ENCODE results near the gene ATXN7L1.

ATXN7L1 gene

DNA sequence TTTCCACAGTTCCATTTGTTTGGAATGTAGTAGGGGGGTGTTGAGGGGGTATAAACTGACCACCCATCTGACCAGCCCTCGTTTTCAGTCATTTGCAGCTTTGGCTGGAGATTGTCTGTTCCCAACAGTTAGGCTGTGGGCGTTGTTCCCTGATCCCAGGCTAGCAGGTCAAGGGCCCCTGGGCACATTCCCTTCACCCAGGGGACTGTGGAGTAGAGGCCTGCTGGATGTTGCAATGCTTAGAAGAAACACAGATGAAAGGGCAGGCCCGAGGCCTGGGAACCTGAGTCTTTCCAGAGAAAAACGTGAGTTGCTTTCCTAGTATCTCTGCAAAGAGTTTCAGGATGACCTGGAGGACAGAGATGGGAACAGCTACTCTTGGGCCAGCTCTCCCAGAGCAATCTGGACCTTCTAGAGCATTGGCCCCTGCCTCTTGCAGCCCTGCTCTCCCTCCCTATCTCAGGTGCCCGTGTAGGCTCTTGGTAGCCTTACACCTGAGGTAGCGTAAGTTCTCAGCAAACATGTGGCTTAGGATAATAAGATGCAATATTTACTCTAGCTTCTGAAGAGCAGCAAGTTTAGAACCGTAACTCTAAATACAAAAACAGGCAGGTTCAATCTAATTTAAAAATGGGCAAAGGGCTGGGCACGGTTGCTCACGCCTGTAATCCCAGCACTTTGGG lies 195.8 kb downstream of the ATXN7L1 start (continued):
- TF ChIP-seq, protein P1, sequence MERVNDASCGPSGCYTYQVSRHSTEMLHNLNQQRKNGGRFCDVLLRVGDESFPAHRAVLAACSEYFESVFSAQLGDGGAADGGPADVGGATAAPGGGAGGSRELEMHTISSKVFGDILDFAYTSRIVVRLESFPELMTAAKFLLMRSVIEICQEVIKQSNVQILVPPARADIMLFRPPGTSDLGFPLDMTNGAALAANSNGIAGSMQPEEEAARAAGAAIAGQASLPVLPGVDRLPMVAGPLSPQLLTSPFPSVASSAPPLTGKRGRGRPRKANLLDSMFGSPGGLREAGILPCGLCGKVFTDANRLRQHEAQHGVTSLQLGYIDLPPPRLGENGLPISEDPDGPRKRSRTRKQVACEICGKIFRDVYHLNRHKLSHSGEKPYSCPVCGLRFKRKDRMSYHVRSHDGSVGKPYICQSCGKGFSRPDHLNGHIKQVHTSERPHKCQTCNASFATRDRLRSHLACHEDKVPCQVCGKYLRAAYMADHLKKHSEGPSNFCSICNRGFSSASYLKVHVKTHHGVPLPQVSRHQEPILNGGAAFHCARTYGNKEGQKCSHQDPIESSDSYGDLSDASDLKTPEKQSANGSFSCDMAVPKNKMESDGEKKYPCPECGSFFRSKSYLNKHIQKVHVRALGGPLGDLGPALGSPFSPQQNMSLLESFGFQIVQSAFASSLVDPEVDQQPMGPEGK (tag by site-specific recombination; IDR thresholded peaks at IDR 0.05), result no peak
- TF ChIP-seq SP3 (tag by site-specific recombination; IDR thresholded peaks at IDR 0.05) (no peak), ZNF76 (tag by site-specific recombination; IDR thresholded peaks at IDR 0.05; ENCODE audit: borderline replicate concordance, low read depth) (no peak), ZSCAN23 (tag by site-specific recombination; IDR thresholded peaks at IDR 0.05) (no peak), ZNF324 (tag by site-specific recombination; IDR thresholded peaks at IDR 0.05) (no peak), ZNF843 (tag by site-specific recombination; IDR thresholded peaks at IDR 0.05) (no peak)

GRCh38 chr7:105678811-105679495 lies 197.4 kb downstream of the ATXN7L1 start:
- no peak overlapping the region for H3K4me3 ChIP-seq (ENCODE audit: low read depth, low read length)
- no peaks in the 10 kb centered on the region for H3K4me1 ChIP-seq (ENCODE audit: control insufficient read depth, insufficient read depth, low read length)
- no peak for TF ChIP-seq IKZF3 (tag by site-specific recombination; IDR thresholded peaks at IDR 0.05)
- TF ChIP-seq KLF9 (tag by site-specific recombination; IDR thresholded peaks at IDR 0.05; ENCODE audit: low read depth), result no peak
- TF ChIP-seq INSM2 (tag by site-specific recombination; IDR thresholded peaks at IDR 0.05), result no peak
- TF ChIP-seq ZNF600 (tag by site-specific recombination; IDR thresholded peaks at IDR 0.05), result peak; percentile 75
- no peak for TF ChIP-seq REPIN1 (tag by site-specific recombination; IDR thresholded peaks at IDR 0.05; ENCODE audit: low read depth)
- no peak for TF ChIP-seq ZNF549 (tag by site-specific recombination; IDR thresholded peaks at IDR 0.05)
- TF ChIP-seq ZNF433 (tag by site-specific recombination; IDR thresholded peaks at IDR 0.05; ENCODE audit: low read depth), result no peak
- TF ChIP-seq KLF7 (tag by site-specific recombination; IDR thresholded peaks at IDR 0.05; ENCODE audit: borderline replicate concordance), result no peak
- TF ChIP-seq ZNF843 (tag by site-specific recombination; IDR thresholded peaks at IDR 0.05), result no peak
- ChIA-PET CTCF (no interaction called here), POLR2A (no interaction called here)
- H3K36me3 ChIP-seq (ENCODE audit: control insufficient read depth in 2 of 2, insufficient read depth in 1 of 2, low read length in 2 of 2), result no peaks in the 10 kb centered on the region
- no peak overlapping the region for H3K27ac ChIP-seq (ENCODE audit: extremely low read depth, low read depth, low read length)
- H3K9me3 ChIP-seq (ENCODE audit: control insufficient read depth, insufficient read depth, low read depth, low read length), result no peaks in the 10 kb centered on the region

DNA sequence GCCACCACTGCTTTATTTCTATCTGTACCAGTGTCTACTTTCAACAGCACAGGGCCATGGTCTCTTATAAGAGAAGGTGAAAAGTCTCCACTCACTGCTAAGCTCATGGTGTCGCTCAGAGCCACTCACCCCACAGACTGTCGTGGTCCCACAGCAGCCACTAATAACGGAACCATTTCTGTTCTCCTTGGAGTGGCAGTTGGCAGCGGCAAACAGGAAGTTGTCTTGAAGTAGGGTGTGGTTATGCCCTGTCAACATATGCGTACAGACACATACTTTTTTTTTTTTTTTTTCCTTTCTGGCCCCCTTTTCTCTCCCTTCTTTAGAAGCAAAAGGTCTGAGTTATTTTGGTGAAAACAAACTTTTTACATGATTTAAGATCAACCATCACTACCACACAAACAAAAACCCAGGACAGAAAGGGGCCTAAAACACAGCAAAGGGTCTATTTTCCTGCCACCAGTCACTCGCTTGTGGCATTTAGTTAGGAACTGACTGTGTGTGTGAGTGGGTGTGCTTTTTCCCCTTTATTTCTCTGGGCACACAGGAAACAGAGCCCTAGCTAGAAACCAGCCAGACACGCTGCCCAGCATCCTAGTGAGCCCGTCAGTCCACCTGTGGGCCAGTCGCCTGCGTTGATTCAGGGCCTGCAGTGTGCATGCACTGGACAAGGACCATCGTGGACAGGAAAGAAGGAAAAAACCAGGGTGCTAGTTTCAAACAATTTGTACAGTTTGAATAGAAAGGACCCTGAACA lies 198.4 kb downstream of the ATXN7L1 start:
- Histone ChIP-seq H3K4me1 (ENCODE audit: control insufficient read depth, insufficient read depth, low read length) (peaks cover 1% of the 10 kb centered on the region; the same call in 1 of the 2 replicates), H3K36me3 (ENCODE audit: control insufficient read depth in 2 of 2, insufficient read depth in 1 of 2, low read length in 2 of 2) (no peaks in the 10 kb centered on the region), H3K4me3 (ENCODE audit: low read depth, low read length) (no peak overlapping the region), H3K9me3 (ENCODE audit: control insufficient read depth, insufficient read depth, low read depth, low read length) (no peaks in the 10 kb centered on the region), H3K27ac (ENCODE audit: extremely low read depth, low read depth, low read length) (no peak overlapping the region)
- POLR2A ChIA-PET, result no interaction called here
- CTCF ChIA-PET, result interaction anchor here (1.3 kb wide), 1 partner anchor 21 kb away, joined by 3 read pairs; no protein-coding TSS in a partner anchor
- TF ChIP-seq ZNF362 (tag by site-specific recombination; IDR thresholded peaks at IDR 0.05), result no peak
- TF ChIP-seq ZNF510 (tag by site-specific recombination; IDR thresholded peaks at IDR 0.05; ENCODE audit: insufficient replicate concordance), result no peak
- no peak for TF ChIP-seq YY2 (tag by site-specific recombination; IDR thresholded peaks at IDR 0.05)
- TF ChIP-seq ZNF138 (tag by site-specific recombination; IDR thresholded peaks at IDR 0.05; ENCODE audit: borderline replicate concordance), result no peak
- no peak for TF ChIP-seq ZNF248 (tag by site-specific recombination; IDR thresholded peaks at IDR 0.05)
- TF ChIP-seq ZNF501 (tag by site-specific recombination; IDR thresholded peaks at IDR 0.05), result no peak
- TF ChIP-seq ZNF214 (tag by site-specific recombination; IDR thresholded peaks at IDR 0.05; ENCODE audit: borderline replicate concordance), result no peak
- TF ChIP-seq ELK4 (IDR thresholded peaks at IDR 0.05; ENCODE audit: borderline replicate concordance, low read depth, low read length), result no peak
- TF ChIP-seq SP7 (tag by site-specific recombination; IDR thresholded peaks at IDR 0.05), result no peak
- TF ChIP-seq GLI2 (tag by site-specific recombination; IDR thresholded peaks at IDR 0.05; ENCODE audit: borderline replicate concordance, low read depth), result no peak
- TF ChIP-seq ZNF223 (tag by site-specific recombination; IDR thresholded peaks at IDR 0.05), result no peak
- TF ChIP-seq SETDB1 (IDR thresholded peaks at IDR 0.05; ENCODE audit: insufficient read length, low read length), result no peak

Data from HEK293 (cell line).